GM21576 (cell line): ENCODE measurements around the gene WWTR1.
A peak's percentile ranks its signal among the peaks of the same experiment; 100 is the strongest.

Experiments
- ATAC-seq: cut with Tn5 transposase; IDR thresholded peaks from one replicate; pipeline ENCODE4 v1.9.1; 2021; ENCODE audit warnings: mild to moderate bottlenecking, moderate library complexity; ENCODE audit not compliant: unreplicated experiment

The WWTR1 gene

DNA sequence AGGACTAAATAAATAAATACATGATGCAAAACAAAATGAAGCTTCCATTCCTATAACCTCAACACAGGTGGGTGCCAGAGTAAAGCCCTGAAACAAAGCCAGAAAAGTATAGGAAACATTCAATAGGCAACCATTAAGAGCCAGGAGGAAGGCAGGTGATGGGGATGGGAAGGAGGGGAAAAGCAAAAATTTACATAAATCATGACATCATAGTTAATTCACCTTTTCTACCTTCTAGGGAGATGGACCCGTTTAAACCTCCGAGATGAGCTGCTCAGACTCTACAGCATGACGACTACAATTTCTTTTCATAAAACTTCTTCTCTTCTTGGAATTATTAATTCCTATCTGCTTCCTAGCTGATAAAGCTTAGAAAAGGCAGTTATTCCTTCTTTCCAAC, 155.4 kb downstream of the WWTR1 start:
- no peak for ATAC-seq

DNA sequence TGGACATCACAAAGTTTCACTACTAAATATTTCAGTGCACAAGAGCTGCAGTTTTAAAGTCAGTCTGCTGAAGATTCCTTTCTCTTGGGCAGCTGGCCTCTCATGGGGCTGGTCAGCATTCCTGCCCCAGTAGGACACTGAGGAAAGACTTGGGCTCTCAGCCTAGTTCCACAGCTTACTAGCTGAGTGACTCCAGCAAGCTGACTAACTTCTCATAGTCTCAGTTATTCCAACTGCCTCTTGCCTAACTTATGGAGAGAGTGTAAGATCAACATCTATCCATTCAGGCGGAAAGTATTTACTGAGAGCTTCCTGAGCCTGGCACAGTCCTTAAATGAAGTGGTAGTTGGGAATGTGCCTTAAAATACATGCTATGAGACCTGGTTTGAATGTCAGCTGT, 156.3 kb downstream of the WWTR1 start:
- no peak for ATAC-seq

DNA sequence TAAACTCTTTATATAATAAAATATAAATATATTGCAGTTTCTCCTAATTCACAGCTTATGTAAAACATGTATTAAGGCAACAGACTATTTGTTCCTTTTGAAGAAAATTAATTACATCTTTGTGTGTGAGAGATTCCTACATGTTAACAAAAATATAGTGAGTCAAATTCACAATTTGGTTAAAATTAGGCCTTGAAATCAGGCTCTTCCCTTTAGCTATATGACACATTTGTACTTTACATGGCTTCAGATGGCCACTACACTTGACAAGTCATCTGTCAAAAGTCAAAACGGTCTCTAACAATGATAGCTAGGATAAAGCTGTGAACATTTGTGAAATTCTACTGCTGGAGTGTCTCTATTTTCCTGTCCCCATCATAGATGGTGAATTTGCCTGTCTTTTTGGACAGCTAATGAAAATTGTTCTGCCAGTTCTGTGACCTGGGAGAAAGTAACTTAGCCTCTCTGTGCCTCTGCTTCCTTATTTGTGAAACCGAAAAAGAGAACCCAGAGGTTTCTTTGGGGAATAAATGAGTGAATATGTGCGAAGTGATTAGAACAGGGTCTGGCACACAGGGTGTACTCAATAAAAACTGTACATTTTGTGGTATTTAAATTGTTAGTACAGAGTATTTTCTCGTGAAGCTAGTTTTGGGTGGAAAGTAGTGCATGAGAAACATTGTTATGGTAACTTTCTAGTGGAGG, 159.7 kb downstream of the WWTR1 start:
- ATAC-seq: no peak

DNA sequence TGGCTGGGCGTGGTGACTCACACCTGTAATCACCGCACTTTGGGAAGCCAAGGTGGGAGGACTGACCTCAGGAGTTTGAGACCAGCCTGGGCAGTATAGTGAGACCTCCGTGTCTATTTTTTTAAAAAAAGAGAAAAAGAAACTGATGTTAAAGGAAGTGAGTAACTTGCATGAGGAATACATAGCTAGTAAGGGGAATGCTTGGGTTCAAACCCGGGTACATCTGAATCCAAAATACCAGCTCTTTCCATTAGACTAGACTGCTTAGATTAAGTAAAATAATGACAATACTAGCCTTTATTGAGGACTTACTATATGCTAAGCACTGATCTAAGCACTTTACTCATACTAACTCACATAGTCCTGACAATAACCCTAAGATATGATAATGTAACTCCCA, 160.9 kb downstream of the WWTR1 start:
- ATAC-seq: no peak

DNA sequence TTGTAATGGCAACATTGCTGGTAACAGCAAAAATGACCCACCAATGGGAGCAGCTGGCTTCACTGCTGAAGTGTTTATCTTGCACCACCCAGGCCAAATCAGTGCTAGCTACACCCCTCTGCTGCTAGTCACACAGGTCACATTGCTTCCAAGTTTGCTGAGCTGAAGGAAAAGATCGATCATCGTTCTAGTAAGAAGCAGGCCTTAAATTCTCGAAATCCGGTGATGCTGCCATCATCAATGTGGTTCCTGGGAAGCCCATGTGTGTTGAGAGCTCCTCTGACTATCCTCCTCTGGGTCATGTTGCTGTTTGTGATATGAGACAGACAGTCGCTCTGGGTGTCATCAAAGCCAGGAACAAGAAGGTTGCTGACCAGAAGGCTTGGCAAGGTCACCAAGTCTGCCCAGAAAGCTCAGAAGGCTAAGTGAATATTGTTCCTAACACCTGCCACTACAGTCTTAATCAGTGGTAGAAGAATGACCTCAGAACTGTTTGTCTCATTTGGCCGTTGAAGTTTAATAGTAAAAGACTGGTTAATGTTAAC, 162.2 kb downstream of the WWTR1 start:
- no peak for ATAC-seq

DNA sequence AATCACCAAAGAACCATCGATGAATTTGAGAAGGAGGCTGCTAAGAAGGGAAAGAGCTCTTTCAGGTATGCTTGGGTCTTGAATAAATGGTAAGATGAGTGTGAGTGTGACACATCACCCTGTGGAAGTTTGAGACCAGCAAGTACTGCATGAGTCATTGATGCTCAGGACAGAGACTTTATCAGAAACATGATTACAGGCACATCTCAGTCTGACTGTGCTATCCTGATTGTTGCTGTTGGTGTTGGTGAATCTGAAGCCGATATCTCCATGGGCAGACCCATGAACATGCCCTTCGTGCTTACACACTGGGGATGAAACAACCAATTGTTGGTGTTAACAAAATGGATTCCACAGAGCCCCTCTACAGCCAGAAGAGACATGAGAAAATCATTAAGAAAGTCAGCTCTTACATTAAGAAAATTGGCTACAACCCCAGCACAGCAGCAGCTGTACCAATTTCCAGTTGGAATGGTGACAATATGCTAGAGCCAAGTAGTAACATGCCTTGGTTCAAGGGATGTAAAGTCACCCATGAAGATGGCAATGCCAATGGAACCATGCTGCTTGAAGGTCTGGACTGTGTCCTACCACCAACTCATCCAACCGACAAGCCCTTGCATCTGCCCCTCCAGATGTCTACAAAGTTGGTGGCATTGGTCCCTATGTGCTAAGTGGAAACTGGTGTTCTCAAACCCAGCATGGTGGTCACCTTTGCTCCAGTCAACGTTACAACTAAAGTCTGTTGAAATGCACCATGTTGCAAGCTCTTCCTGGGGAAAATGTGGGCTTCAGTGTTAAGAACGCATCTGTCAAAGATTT, 162.9 kb downstream of the WWTR1 start:
- no peak for ATAC-seq

DNA sequence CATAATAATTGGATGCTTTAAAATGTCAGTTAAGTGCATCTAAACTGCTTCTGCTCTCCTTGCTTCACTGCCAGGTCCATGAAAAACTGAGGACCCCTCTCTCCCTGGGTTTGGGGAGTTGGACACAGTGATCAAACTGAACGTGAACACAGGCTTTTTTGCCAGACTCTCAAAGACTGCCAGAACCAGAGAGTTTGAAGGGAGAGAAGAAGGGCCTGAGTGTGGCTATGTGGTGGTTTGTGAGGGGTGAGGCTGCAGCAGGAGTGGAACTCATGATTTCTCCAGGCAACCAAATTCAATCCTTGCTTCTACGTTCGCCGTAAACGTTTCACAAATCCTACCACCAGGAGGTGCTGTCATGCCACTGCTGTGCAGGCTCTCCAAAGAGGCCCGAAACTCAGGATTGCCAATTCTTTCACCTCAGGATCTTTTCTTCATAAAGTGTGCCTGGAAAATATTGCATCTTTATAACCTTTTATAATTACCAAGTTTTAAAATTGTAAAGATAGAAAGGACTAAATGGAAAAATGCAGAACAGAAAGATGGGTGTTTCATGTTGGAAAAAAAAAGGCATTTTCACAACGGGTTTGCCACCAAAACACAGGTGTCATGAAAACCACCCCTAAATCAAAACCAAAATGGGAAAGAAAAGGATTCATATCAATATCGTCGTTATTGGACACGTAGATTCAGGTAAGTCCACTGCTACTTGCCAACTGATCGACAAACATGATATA, 163.6 kb downstream of the WWTR1 start:
- ATAC-seq: no peak

DNA sequence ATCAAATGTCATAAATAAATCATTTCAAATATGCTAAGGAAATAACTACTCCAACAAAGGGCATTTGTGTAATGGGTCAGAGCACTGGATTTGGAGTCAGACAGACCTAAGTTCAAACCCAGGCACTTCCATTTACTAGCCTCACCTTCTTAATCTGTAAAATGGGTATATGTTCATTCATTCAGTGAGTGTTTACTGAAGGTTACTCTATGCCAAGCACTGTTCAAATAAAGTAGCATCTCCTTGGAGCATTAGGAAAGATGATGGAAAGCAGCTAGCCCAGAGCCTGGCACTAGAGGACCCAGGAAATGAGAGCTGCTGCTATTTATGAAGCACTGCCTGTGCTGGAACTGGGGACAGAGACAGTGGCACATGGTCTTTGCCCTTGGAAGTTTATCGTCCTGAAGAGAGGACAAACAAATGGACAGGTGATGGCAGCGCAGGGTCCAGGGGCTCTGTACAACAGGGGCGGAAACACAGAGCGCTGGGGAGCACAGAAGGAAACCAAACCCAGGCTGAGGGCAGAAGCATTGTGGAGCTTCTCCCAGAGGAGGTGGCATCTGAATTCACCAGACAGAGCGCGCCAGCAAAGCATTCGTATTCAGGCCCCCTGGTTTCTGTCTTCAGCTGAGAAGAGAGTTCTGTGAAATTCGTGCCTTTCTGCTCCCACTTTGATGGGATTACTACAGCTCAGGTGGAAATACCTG, 164.4 kb downstream of the WWTR1 start:
- no peak for ATAC-seq

DNA sequence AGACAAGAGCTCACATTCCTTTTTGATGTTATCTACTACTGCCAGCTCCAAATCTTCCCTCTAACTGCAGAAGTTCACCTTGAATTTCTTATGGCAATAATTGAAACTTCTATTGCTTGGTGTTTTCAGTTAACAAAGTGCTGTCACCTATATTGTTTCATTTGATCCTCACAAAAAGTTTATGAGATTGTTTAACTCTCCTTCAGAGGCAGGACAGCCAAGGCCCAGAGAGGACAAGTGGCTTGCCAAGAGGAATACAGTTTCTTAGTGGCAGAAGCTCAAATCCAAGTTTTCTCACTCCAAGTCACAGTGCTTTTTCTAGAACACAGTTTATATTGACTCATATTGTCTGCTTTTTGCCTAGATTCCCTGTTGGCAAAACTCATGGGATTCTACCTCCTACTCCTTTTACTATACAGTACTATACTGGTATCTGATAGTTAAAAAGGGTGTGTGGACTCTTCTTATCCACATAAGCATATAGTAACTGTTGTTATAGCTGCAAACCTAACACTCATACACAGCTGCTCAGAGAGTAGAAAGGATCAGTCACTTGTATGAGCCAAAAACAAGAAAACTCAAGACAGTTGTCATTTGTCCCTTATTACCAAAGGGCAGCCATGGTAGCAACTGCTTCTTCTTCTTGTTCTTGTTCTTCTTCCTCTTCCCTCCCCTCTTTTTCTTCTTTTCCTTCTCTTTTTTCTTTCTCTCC, 167.4 kb downstream of the WWTR1 start:
- no peak for ATAC-seq

DNA sequence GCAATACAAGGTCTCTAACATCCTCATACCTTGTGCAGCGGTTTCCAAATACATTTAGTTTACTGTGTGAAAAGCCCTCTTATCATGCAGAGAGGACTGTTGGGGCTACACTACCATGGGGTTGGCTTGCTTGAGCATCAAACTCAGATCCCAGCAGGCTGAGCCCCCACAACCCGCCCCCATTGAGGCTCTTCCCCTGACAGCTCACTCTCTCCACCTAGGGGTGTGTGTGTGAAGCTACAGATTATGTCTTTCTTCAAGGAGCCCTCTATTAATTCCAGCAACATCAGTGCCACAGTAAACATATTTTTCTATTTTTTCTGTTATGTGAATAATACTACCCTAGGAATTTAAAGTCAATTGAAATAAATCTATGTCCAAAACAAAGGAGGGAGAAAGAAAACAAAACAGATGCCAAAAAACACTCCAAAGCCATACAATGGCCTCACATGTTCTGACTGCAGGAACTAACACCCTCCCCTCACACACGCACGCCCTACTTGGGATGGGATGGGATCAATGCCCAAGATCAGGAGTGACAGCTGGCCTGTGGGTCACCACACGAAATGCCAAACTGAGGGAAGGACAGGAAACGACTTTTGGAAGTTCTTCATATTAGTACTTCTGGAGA, 168.7 kb downstream of the WWTR1 start:
- no peak for ATAC-seq

DNA sequence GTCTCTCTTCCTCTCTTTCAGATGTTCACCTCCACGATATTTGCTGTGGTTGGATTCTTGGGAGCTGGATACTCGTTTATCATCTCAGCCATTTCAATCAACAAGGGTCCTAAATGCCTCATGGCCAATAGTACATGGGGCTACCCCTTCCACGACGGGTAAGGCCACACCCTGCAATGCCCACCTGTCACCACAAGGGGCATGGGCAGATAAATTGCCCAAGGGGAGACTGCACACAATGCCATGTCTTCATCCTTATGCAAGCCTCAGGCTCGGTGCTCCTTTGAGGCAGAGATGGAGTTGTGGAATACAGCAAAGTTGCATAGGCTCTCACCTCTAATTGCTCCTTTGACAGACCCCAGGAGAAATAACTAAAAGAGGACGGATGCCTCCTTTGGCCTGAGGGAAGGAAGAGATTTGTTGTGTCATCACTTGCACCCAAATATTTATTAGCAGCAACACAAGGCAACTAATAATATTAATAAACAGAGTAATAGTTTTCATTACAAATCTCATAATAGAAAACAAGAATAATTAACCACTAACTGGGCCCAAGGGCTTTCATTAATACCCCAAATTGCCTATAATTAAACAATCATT, 170.1 kb downstream of the WWTR1 start:
- ATAC-seq: no peak

DNA sequence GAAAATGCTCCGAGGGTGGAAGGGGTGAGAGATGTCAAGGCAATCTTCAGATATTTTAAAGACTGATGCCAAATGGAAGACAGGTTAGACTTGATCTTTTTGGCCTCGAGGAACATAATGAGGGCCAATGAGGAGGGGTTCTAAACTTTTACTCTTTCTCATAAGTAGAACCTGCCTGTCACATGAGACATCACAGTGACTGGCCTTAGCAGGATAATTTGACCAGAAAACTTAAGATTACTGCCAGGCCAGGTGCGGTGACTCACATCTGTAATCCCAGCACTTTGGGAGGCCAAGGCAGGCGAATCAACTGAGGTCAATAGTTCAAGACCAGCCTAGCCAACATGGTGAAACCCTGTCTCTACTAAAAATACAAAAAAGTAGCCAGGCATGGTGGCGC, 171.1 kb downstream of the WWTR1 start:
- ATAC-seq: no peak

DNA sequence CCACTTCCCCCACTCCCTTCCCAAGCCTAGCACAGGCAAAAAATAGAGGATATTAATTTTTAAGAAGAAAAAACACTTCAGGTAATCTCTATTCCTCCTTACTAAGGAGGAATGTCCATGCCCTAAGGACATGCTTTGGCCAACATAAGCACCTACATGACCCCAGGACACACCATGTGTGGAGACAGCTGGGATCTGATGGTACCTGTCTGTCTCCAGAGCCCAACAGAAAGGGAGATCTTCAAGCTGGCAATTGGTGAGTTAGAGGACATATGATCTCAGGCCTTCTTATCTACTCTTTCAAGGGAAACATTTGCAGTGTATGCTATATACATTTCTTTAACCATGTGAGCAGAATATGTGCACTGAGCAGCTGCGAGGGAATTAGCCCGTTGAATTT, 176.3 kb downstream of the WWTR1 start:
- ATAC-seq: no peak

DNA sequence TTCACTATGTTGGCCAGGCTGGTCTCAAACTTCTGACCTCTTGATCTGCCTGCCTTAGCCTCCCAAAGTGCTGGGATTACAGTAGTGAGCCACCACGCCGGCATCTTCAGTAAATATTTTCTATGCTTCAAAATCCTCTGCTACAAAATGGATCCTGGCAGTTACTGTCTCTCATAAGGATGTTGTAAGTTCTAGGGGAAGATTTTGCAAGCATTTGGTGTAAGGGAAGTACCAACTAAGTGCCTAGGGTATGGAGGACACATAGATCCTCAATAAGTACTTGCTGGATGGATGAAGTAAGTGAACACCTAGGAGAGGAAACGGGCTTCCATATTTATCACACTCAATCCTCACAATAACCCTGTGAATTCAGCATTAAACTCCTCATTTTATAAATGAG, 176.8 kb downstream of the WWTR1 start:
- ATAC-seq: no peak

DNA sequence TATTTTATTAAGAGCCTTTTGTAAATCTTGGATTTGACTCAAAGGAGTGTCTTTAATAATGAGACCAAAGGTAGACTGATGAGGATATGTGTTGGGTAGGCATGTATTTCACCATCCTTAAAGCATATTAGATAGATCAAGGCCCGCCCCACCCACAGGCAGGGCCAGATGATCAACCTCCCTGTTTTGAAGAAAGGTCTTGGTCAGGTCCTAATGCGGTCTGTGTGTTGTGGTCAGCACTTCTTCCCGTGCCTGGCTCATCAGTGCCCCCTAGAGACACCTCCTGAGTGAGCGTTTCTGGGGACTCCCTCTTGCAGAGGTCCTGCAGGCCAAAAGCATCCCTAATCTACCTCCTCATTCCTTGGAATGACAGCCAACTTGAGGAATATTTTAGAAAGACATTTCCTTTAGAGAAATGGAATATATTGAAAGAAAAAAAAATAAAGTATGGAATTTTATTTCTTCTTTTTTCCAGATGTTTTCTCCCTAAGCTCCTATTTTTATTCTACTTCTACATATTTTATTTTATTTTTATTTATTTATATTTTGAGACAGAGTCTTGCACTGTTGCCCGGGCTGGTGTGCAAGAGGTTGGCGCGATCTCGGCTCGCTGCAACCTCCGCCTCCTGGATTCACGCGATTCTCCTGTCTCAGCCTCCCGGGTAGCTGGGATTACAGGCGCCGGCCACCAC, 177.4 kb downstream of the WWTR1 start:
- ATAC-seq: peak; percentile 99

DNA sequence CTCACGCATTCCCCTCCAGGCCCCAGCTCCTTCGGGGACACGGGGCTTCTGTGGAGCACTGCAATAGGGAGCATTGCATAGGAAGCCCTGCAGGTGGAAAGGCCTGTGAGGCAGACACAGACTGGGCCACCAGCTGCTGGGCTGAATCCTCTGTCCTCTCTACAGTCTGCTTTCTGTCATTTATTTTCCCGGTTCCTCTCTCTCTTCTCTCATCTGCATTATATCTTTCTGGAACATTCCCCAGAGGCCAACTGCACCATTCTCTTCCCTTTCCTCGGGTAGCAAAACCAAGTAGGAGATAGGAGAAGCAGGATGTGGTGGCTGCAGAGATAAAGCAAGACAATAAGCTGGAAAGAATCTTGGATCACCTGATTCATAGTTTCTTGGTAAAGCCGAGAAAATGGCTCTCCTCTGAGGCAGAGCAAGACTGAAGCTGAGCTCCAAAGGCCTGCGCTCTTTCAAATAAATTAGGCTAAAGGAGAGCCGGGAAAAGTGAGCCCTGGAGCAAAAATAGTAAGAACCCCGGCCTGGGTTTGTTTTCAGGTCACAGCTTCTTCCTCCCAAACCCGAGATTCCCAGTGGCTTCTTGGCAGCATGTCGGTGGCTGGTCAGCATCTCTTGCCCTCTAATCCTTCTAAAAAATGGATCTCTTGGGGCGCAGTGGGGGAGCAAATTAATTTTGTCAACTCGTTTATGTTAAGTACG, 178.1 kb downstream of the WWTR1 start:
- ATAC-seq: no peak

DNA sequence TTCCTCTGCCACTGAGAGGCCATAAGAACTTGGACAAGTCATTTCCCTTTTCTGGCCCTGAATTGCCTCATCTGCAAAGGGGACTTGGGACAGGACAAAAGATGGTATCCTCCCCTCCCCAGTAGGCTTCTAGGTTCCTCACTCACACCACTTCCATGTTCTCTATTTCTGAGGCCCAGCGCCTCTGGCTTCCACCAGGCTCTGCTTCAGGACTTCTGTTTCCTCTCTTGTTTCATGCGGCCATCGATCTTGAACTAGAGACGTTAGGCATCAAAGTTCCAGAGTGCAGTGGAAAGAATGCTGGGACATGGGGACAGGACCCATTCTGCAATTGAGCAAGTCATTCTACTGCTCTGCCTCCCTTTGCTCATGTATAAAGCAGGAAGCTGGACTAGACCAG, 181.6 kb downstream of the WWTR1 start:
- no peak for ATAC-seq

DNA sequence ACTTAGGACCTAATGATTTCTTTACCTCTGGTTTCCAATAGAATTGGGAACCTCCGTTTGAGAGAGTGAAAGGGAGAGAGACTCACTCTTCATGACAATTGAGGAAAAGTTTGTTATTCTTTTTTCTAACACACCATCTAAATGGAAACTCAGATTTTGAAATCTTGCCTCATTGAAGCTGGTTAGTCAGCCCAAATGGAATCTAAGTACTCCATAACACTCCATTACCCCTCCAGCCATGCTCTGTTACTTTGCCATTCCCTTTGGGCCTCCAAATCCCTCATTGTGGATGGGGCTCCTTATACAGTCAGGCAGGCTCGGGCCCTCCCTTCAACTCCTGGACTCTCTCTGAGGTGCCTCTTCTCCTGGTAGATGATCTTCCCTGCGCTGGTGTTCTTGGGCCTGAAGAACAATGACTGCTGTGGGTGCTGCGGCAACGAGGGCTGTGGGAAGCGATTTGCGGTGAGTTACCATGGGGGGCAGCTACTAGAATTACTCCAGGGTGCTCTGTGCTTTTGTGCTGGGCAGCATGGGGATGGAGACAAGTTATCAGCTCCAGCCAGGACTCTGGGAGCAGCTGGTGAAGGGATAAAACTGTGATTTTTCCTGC, 182.3 kb downstream of the WWTR1 start:
- no peak for ATAC-seq
